Iris pigment epithelial cell (primary cell): ENCODE data around the gene DUS1L.

Experiments used
- DNase-seq: peaks from one replicate; pipeline ENCODE4 v3.0.0-alpha.2; 2011; ENCODE audit warnings: low read depth

DUS1L gene

DNA sequence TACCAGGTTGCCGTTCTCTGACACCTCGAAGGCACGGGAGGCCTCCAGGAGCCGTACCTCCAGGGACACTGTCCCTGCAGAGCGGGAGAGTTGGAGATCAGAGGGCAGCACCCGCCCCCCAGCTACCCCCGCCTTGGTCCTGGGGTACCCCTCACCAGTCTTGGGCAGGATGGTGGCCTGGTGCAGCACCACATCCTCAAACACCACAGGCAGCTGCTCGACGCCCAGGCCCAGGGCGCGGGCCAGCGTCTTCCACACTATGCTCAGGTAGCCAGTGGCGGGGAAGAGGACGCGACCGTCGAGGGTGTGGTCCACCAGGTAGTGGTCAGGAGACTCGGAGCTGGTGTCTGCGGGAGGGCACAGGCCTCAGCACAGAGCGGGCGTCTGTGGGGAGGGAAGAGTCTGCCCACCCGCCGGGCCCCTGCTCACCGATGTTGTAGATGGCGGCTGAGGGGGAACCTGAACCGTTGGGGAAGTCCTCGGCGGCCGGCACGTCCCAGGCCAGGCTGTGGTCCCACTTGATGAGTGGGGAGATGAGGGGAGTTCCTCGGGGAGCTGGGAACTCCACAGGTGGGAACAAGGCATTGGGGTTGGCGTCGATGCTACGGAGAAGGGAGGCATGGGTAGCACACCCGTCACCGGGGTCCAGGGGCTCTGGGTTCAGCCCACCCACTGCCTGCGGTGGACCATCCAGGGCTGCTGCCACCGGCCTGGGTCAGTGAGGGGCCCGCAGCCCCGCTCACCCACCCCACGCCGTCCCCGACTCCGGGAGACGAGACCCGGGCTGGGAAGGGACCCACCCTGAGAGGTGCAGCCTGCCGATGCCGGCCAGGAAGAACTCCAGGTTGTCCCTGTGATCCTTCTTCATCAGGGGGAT lies 22.6 kb upstream of the DUS1L start:
- no peak for DNase-seq

DNA sequence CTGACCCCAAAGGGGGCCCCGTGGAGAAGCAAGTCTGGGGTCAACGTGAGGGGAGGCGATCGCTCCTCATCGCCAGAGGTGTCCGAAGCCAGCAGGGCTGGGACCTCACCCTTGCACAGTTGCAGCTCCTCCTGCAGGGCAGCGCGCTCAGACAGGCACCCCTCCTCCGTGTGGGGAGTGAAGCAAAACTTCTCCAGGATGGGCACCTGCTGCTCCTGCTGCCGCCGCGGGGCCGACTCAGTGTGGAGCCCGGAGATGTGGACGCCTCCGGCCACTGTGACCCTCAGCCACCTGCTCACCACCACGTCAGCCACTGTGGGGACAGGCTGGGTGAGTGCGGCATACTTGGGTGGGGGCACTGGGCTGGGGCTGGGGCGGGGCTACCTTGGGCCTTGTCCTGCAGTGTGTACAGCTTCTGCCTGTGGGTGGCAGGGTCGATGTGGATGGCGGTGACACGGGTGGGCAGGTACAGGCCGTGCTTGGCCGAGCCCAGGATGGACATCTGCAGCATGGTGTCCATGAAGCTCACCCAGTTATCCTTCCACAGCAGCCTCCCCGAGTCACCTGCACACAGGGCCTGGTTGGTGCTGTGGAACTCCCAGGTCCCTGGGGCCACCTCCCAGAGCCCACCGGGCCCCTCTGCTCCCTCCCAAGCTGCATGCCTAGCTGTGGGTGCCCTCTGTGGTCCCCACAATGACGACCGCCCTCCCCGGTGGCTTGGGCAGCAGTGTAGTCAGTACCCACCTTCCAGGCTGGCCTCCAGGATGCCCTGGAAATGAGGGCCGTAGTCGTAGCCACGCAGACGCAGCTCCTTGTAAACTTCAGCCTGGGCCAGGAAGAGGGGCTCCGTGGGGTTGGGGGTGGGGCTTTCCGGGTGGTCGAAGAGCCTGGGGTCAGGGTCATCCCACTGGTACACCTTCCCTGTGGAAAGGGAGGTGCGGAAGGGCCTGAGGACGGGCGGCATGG lies 21.6 kb upstream of the DUS1L start:
- DNase-seq, result no peak

DNA sequence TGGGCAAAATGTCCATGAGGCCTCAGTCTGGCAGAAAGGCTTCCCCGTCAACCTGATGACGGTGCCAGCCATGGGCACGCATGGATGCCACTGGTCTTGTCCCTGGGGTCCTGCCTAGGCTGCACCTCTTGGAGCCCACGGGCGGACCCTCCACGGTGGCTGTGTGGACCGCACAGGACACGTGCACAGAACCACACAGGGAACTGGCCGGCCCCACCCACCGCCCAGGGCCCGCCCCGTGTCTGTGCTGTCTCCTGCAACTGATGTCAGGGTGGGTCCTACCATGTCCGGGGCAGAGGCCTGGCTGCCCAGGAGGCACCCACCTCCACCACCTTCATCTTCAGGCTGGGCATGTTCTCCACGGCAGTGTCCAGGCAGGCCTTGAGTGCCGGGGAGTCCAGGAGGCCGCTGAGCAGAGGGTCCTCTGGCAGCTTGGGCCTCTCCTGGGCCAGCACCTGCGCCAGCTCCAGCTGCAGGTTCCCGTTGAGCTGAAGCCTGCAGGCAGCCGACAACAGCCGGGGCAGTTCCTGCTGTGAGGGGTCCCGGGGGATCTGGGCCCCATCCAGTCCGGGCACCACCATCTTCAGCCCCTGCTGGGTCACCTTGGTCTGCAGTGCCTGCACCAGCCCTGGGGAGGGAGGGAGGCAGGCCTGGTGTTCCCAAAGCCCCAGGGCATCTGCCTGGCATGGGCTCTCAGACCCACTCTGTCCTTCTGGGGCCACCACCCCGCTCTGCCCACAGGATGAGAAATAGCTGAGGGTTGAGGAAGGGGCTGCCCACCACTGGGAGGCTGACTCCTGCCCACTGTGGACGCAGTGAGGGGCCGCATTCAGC lies 20.5 kb upstream of the DUS1L start:
- no peak for DNase-seq

DNA sequence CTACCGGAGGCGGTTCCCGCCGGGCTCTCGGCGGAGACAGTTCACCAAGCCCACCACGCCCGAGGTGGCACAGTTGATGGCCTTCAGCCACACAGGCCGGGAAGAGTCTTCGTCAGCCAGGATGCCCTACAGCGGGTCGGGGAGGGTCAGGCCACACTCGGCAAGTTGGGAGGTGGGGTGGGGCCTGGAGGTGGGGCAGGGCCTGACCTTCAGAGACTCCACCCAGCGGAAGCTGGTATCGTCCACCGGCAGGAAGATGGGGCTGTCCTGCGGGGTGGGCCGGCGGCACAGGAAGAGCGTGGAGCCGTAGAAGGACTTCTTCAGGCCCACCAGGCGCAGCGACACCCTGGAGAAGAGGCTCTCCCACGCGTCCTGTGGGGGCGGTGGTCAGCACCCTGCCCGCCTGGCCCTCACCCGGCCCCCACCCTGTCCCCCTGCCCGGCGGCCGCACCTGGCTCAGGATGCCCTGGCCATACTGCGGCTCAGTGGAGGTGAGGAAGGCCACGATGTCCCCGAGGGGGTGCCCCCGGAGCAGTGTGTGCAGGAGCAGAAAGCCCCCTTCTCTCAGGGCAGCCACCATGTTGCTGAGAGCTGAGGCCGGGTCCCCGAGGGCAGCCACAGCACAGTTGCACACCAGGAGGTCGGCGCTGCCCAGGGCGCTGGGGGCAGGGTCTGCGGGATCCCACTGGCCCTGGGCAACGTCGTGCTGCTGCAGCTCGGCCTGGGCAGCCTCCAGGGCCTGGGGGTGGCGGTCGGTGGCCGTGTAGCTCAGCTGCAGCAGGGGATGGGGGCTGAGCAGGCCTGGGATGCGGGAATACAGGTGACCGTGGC lies 19.6 kb upstream of the DUS1L start:
- DNase-seq, result no peak

DNA sequence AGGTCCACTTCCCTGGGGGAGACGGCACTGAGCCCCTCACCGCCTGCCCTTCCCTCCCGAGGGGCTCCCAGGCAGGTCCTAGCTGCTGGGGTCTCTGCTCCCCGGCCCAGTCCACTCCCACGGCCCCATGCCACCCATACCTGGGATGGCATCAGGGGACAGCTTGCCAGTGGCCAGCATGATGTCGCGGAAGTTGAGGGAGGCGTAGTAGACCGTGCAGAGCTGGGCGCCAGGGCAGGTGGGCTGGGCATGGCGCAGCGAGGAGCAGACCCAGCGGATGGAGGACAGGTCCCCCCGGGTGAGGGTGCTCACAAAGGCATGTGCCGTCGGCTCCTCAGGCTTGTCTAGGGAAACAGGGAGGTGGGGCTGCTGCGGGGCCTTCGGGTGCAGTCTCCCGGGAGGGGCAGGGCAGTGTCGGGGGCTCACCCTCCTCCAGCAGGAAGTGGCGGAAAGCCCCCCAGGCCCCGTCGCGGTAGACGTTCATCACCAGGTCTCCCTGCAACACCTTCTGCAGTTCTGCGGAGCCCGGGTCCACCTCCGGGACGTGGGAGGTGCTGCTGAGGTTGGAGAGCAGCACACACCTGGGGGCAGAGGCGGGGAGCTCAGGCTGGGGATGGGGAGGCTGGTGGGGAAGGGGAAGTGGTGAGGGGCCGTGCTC lies 18.9 kb upstream of the DUS1L start:
- no peak for DNase-seq

DNA sequence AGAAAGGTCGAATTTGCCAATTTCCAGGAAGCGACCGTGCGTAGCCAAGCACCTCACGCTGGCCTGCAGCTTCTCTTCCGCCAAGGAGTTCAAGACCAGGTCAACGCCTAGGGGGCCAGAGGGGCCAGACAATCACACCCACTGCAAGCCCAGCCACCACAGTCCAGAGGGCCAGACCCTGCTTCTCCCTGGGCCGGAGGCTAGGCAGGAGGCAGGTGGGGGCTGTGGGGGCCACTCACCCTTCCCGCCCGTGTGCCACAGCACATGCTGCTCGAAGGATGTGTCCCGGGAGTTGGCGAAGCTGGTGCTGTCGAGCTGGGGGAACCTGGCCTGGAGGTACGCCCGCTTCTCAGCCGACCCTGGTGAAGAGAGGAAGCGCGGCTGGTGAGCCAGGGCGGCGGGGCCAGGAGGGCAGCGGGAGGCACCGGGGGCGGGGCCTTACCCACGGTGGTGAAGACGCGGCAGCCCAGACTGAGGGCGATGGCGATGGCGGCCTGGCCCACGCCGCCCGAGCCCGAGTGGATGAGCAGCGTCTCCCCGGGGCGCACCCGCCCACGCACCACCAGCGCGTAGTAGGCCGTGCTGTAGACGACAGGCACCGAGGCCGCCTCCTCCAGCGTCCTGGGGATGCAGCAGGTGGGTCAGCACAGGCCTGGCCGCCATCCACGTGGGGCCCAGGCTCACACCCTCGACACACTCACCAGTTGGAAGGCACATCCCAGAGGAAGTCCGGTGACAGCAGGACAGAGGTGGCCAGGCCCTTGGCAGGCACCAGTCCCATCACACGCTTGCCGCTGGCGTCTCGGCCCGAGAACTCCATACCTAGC lies 18.1 kb upstream of the DUS1L start:
- DNase-seq, result no peak

DNA sequence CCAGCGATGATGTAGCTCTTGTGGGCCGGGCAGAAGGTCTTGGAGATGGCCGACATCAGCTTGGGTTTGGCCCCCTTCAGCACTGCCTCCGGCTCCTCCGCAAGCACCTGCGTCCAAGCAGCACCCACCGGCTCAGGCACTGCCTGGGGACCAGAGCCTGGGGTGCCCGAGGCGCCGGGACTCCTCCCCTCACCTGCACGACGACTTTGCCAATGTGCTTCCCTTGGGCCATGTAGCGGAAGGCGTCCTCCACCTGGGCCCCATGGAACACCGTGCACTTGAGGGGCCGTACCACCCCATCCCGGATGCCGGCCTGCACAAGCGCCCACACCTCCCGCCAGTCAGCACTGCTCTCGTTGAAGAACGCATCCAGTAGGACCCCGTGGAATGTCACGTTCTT lies 17.4 kb upstream of the DUS1L start:
- no peak for DNase-seq

DNA sequence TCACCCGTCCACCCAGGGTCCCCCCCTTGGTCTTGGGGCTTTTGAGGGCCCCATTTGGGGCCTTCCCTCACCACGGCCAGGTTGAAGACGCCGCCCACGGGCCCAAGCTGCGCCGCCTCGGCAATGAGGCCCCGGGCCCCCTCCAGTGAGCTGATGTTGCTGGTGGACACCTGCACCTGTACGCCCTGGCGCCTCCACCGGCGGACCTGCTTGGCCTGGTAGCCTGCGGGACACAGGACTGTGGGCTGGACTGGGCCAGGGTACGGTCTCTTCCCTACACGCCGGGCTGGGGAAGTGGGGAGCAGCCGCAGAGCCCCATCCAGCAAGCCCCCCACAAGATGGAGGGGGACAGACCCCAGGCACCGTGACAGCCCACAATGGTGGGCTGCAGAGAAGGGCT lies 16.9 kb upstream of the DUS1L start:
- DNase-seq, result no peak

DNA sequence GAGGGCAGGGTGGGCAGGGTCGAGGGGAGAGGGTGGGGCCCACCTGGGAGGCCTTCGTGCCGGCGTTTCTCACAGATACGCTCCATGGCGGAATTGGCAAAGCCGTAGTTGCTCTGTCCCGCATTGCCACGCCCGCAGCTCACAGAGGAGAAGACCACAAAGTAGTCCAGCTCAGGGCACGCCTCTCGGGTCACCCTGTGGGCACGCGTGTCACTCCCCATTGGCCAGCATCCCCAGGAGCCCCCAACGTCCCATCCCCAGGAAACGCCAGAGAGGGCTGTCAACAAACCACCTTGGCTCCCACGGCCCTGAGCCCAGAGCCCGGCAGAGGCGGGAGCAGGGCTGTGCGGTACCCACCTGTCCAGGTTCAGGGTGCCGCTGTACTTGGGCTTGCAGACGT lies 16.4 kb upstream of the DUS1L start:
- DNase-seq, result no peak

DNA sequence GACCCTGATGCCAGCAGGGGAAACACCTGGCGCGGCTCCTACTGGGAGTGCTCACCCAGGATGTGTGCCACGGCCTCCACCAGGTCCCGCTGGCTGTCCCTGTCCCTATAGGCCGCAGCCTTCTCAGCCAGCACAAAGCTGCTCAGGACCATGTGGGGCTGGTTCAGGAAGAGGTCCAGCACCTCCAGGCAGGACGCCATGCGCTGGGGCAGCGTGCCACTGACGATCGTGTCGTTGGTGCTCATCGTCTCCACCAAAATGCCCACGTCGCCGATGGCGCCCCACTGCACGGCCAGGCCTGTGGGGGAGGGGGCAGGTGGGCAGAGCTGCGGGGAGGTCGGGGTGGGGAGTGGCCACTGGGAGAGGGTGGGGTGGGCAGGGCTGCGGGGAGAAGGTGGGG lies 15.9 kb upstream of the DUS1L start:
- DNase-seq, result no peak

DNA sequence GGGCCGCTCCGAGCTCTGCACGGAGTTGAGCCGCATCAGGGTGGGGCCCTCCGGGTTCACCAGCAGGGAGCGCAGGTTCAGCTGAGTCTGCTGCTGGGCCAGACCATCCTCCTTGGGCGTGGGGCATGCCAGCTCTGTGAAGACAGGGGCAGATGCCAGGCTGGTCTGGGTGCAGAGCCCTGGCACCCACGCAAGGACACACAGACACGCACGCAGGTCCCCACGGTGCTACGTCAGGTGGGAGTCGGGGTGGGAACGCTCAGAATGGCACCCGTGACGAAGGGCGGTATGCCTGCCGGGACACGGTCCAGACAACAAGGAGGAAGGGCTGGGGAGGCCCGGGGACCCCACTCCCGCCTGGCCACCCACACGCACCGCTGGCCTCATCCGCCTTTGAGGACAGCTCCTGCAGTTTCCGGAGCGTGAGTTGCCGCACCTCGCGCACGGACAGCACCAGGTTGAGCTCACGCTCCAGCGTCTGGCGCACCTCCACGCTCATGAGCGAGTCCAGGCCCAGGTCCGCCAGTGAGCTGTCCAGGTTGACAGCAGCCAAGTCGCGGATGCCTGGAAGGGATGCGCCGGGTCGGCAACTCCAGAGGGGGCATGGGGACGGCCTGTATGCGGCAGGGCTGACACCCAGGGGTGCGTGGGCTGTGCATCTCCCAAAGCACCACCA lies 15.3 kb upstream of the DUS1L start:
- no peak for DNase-seq

DNA sequence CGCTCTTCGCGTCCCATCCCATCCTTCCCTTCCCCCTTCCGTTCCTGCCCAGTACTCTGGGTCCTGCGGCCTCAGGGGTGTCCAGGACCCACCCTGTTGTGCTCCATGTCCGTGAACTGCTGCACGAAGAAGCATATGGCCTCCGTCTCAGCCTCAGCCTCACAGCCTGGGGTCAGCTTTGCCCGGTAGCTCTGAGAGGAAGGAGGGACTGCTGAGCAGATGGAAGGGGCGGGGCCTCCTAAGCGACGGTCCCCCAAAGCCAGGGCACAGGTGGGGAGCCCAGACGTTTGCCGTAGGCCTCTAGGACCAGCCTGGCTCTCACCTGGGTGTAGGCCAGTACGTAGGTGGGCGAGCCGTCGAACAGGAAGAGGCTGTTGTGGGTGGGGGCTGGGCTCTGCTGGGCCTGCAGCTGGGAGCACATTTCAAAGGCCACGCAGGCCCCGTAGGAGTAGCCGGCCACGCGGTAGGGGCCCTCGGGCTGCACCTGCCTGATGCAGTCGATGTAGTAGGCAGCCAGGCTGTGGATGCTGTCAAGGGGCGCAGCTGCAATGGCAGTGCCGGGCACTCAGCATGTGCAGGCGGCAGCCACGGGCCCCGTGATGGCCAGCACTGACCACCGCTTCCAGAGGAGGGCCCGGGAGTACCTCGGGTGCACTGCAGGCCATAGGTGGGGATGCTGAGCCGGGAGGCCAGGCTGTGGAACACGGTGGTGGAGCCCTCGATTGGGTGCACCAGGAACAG lies 14.6 kb upstream of the DUS1L start:
- DNase-seq, result no peak

DNA sequence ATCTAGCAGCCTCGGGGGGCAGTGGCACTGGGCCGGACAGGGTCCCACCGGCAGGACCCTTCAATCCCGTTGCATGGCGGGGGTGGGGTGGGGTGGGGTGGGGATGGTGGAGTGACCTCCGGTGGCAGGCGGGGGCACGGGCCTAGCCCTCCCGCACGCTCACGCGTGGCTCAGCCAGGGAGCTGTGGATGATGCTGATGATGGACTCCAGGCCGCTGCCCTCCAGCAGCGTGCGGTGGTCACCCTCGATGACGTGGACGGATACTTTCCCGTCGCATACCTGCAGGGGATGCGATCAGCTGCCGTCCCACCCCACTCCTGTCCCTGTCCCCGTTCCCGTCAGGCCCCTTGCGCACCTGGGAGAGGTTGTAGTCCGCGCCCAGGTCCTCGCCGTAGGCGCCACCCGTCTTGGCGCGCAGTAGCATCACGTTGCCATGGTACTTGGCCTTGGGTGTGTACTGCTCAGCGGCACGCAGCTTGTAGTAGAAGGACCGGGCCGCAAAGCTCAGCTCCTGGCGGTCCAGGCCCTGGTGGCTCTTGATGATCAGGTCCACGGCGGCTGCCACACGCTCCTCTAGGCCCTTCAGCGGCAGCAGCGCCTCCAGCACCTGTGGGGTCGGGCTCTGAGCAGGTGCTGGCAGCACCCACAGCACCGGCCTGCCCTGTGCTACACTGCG lies 13.5 kb upstream of the DUS1L start:
- no peak for DNase-seq

DNA sequence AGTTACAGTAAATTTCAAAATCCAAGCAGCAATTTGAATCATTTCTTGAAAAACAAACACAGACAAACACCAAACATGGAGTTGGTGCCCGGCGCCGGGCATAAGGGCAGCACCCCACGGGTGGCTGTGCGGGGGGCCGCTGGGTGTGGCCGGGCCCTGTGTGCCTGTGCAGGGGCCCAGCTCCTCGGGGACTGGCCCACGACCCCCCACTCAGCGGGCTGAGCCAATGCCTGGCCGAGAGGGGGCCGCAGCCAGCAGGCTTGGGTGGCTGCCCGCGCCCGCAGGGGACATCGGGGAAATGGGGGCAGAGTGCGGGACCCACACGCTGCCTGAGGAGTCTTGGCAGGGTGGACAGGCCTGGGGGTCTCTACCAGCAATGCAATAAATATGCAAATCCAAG lies 12.8 kb upstream of the DUS1L start:
- no peak for DNase-seq

DNA sequence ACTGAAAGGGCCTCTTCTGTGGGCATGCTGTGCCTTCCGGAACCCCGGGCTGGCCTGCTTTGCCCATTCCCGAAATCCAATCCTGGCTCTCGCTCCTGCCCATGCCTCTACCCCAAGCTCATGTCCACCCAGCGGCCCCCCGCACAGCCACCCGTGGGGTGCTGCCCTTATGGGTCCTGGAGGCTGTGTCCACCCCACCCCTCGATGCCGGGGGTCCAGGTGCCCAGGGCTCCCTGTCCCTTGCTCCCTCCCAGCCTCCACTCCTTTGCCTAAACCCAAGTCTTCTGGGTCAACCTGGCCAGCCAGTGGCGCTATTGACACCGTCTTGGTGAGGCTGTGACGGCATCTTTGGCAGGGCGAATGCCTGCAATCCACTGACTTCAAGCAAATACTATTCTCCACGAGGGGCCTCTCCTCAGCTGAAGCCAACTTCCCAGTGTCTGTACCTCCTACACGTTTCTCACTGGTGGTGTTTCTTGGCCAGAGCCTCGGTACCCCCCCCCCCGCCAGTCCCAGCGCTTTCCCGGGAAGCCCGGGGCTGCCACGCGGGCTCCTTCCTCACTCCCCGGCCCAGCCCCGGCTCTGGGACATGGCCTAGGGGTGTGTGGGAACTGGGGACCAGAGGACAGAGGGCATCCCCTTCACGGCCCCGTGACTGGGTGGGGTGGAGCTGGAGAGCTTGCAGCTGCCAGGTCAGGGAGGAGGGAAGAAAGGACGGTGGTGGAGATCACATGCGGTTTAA lies 12.2 kb upstream of the DUS1L start:
- no peak for DNase-seq

DNA sequence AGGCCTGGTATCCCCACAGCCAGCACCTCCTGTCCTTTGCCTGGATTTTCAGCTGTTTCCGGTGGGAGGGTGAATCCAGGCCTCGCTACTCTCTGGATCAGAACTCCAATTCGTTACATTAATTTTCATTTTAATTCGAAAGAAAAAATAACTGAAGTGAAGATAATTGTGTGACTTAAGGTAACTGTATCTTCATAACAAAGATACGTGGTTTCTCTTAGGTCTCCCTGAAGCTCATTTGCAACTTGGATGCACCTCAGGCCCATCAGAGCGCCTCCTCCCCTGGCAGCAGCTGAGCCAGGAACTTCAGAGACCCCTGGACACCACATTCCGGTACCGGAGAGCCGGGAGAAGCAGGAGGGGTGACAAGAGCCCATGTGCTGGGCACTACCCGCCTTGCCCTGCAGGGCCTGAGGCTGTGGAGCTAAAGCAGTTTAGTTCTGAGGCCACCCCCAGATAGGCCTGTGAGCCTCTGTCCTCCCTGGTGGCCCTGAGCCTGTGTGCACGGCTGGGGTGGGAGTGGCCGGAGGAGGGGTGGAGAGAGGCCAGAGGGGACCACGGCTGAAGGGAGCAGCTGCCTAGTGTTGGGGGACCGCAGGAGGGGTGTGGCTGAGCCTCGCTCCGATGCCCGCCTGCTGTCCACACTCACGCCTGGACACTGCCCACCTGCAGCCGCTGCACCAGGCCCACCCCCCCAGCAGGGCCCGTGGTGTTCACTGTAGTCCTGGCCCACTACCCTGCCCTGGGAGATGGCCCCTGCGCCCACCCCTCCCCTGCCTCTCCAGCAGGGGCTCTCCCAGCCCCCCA lies 11.4 kb upstream of the DUS1L start:
- DNase-seq, result no peak
